NCI-H69 (cell line): ENCODE results near the gene PRSS53.

Source experiments
- DNase-seq: peaks from one replicate; lab custom pipeline; 2025; lab: John Stamatoyannopoulos, UW

The PRSS53 gene

GRCh38 chr16:31077592-31078396 lies 10.9 kb downstream of the PRSS53 start:
- no peak for DNase-seq

- no peak for DNase-seq
These were observed 11.7 kb downstream of the PRSS53 start for GRCh38 chr16:31077024-31077423.

GRCh38 chr16:31076319-31076718 lies 12.4 kb downstream of the PRSS53 start:
- DNase-seq, result no peak

- no peak for DNase-seq
These were observed 13.9 kb downstream of the PRSS53 start for GRCh38 chr16:31074814-31075183.

GRCh38 chr16:31073970-31074813 lies 14.6 kb downstream of the PRSS53 start, which contains the start of the genes ZNF646 and ZNF668:
Gene ZNF646 (plus strand): TSS chr16:31074422. CDS start chr16:31076325, 1,903 bp downstream.
Gene ZNF668 (minus strand): TSS chr16:31074240. CDS start chr16:31064459, 9,781 bp downstream.
- peak; percentile 100 for DNase-seq

GRCh38 chr16:31073142-31073969 lies 15.4 kb downstream of the PRSS53 start:
- DNase-seq, result peak; percentile 96

GRCh38 chr16:31072540-31073141 lies 16.1 kb downstream of the PRSS53 start:
- DNase-seq, result peak; percentile 65

GRCh38 chr16:31071861-31072260 lies 16.9 kb downstream of the PRSS53 start:
- DNase-seq, result peak; percentile 50

- DNase-seq, result no peak
These were observed 21.4 kb downstream of the PRSS53 start for GRCh38 chr16:31067342-31067741.

- no peak for DNase-seq
These were observed 23.8 kb downstream of the PRSS53 start for GRCh38 chr16:31064882-31065461.

- DNase-seq, result no peak
These were observed 24.7 kb downstream of the PRSS53 start for GRCh38 chr16:31063843-31064611.

GRCh38 chr16:31063495-31063842 lies 25.3 kb downstream of the PRSS53 start:
- DNase-seq, result no peak

- DNase-seq, result no peak
These were observed 26.8 kb downstream of the PRSS53 start for GRCh38 chr16:31061813-31062440.

GRCh38 chr16:31061126-31061812 lies 27.5 kb downstream of the PRSS53 start:
- no peak for DNase-seq

GRCh38 chr16:31055613-31056012 lies 33.1 kb downstream of the PRSS53 start:
- DNase-seq, result no peak

GRCh38 chr16:31052114-31052513 lies 36.6 kb downstream of the PRSS53 start:
- DNase-seq, result no peak

- DNase-seq, result peak; percentile 40
These were observed 38.3 kb downstream of the PRSS53 start for GRCh38 chr16:31050280-31051030.

GRCh38 chr16:31043898-31044481 lies 44.8 kb downstream of the PRSS53 start:
- DNase-seq, result no peak
